ENCODE data around the gene MACF1. TPM values are rescaled to one million over a fixed set of nuclear protein-coding genes. Genes with fewer than 3 reads are reported as not detected.

The MACF1 gene
- total RNA-seq, 1 experiment from 2014 or later = 104 TPM

DNA sequence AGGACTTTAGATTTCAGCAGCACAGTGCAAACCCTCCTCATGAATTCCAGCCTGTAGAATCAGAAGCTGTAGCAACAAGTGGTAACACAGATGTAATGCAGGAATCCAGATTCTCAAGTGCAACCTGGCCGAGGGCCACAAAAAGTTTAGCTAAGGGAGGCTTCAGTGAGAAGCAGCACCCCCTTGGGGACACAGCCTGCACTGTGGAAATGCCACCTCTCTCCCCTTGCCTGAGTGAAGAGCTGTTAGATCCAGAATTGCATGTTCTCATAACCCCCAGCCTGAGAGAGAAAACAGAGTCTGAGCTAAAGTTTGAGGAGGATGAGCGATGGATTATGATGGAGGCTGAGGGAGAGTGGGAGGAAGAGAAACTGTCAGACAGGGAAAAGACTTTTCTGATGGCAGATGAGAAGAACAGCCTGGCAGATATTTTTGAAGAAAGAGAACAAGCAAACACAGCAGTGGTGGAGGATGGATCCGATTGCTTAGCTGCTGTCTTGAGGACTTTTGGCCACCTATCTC, 206.5 kb downstream of the MACF1 start:
- TF ChIP-seq, protein P1, sequence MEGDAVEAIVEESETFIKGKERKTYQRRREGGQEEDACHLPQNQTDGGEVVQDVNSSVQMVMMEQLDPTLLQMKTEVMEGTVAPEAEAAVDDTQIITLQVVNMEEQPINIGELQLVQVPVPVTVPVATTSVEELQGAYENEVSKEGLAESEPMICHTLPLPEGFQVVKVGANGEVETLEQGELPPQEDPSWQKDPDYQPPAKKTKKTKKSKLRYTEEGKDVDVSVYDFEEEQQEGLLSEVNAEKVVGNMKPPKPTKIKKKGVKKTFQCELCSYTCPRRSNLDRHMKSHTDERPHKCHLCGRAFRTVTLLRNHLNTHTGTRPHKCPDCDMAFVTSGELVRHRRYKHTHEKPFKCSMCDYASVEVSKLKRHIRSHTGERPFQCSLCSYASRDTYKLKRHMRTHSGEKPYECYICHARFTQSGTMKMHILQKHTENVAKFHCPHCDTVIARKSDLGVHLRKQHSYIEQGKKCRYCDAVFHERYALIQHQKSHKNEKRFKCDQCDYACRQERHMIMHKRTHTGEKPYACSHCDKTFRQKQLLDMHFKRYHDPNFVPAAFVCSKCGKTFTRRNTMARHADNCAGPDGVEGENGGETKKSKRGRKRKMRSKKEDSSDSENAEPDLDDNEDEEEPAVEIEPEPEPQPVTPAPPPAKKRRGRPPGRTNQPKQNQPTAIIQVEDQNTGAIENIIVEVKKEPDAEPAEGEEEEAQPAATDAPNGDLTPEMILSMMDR (IDR thresholded peaks at IDR 0.05; ENCODE audit: insufficient read depth in 1 of 2, low read depth in 1 of 2, low read length in 1 of 2, severe bottlenecking in 1 of 2, unreplicated experiment in 1 of 2) = peak; percentile 37 to 49
- peak overlapping the region; percentile 39 for H3K4me3 Mint-ChIP-seq (ENCODE audit: unreplicated experiment)
- no peaks in the 10 kb centered on the region for H3K36me3 ChIP-seq (ENCODE audit: control insufficient read depth, insufficient read depth, low read length)
- H3K4me1 ChIP-seq = peaks cover 20% of the 10 kb centered on the region
- POLR2A ChIA-PET = no interaction called here
- H3K9me3 Mint-ChIP-seq (ENCODE audit: unreplicated experiment) = no peaks in the 10 kb centered on the region
- H3K4me3 ChIP-seq (ENCODE audit: low read depth, low read length) = no peak overlapping the region
- no peaks in the 10 kb centered on the region for H3K27me3 Mint-ChIP-seq (ENCODE audit: insufficient read depth, unreplicated experiment)
- H3K27ac Mint-ChIP-seq (ENCODE audit: unreplicated experiment) = peak overlapping the region; percentile 3
- DNase-seq = peak; percentile 50 to 53
- H3K9me3 ChIP-seq = no peaks in the 10 kb centered on the region
- intact Hi-C loops (cut with micrococcal nuclease; ENCODE audit: unreplicated experiment) = loop anchor here (1.0 kb wide), 1 partner anchor 145 kb away; no protein-coding TSS in a partner anchor
- peaks cover 37% of the 10 kb centered on the region for H3K36me3 Mint-ChIP-seq (ENCODE audit: insufficient read depth, unreplicated experiment)
- CTCF ChIA-PET = interaction anchor here (0.9 to 1.2 kb wide), 7 partner anchors 13 to 312 kb away, joined by 3 to 12 read pairs (median 6); no protein-coding TSS in a partner anchor
- no TSS peak for BruUV-seq (replicated peaks)
- H3K4me1 Mint-ChIP-seq (ENCODE audit: low read depth, unreplicated experiment) = peaks cover 22% of the 10 kb centered on the region
- H3K27me3 ChIP-seq (replicated peaks; ENCODE audit: control insufficient read depth, insufficient read depth, low read length) = no peaks in the 10 kb centered on the region

DNA sequence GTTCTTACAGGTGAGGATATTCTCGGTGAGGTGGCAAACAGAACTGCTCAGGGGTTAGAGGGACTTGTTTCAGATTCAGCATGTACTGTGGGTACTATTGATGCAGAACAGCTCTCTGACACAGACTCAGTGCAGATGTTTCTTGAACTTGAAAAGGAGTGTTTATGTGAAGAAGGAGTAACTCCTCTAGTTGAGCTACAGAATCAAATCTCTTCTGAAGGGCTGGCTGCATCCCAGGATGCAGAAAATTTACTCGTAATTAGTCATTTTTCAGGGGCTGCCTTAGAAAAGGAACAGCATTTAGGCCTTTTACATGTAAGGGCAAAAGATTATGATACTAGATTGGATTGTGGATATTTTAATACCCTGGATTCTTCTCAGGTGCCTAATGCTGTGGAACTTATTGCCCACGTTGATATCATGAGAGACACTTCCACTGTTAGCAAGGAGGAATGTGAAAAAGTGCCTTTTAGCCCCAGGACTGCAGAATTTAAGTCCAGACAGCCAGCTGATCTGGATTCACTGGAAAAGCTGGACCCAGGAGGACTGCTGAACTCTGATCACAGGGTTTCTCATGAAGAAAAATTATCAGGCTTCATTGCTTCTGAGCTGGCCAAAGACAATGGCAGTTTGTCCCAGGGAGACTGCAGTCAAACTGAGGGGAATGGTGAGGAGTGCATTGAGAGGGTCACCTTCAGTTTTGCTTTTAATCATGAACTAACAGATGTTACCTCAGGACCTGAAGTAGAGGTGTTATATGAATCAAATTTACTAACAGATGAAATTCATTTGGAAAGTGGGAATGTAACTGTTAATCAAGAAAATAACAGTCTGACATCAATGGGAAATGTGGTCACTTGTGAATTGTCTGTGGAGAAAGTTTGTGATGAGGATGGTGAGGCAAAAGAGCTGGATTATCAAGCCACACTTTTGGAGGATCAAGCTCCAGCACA, 207.3 kb downstream of the MACF1 start:
- H3K27me3 ChIP-seq (replicated peaks; ENCODE audit: control insufficient read depth, insufficient read depth, low read length) = no peaks in the 10 kb centered on the region
- no peak overlapping the region for H3K4me3 ChIP-seq (ENCODE audit: low read depth, low read length)
- intact Hi-C loops (cut with micrococcal nuclease; ENCODE audit: unreplicated experiment) = loop anchor here (1.0 kb wide), 1 partner anchor 146 kb away; no protein-coding TSS in a partner anchor
- TF ChIP-seq, protein P1 (IDR thresholded peaks at IDR 0.05; ENCODE audit: insufficient read depth in 1 of 2, low read depth in 1 of 2, low read length in 1 of 2, severe bottlenecking in 1 of 2, unreplicated experiment in 1 of 2) = no peak
- H3K9me3 ChIP-seq = no peaks in the 10 kb centered on the region
- POLR2A ChIA-PET = no interaction called here
- DNase-seq = no peak
- Mint-ChIP-seq H3K27ac (ENCODE audit: unreplicated experiment) (no peak overlapping the region), H3K36me3 (ENCODE audit: insufficient read depth, unreplicated experiment) (peaks cover 37% of the 10 kb centered on the region), H3K9me3 (ENCODE audit: unreplicated experiment) (no peaks in the 10 kb centered on the region), H3K4me3 (ENCODE audit: unreplicated experiment) (no peak overlapping the region), H3K27me3 (ENCODE audit: insufficient read depth, unreplicated experiment) (no peaks in the 10 kb centered on the region), H3K4me1 (ENCODE audit: low read depth, unreplicated experiment) (peaks cover 22% of the 10 kb centered on the region)
- H3K4me1 ChIP-seq = peaks cover 14% of the 10 kb centered on the region
- CTCF ChIA-PET = interaction anchor here (1.1 to 1.2 kb wide), 6 partner anchors 12 to 313 kb away, joined by 3 to 12 read pairs (median 6); no protein-coding TSS in a partner anchor
- no peaks in the 10 kb centered on the region for H3K36me3 ChIP-seq (ENCODE audit: control insufficient read depth, insufficient read depth, low read length)
- no TSS peak for BruUV-seq (replicated peaks)

DNA sequence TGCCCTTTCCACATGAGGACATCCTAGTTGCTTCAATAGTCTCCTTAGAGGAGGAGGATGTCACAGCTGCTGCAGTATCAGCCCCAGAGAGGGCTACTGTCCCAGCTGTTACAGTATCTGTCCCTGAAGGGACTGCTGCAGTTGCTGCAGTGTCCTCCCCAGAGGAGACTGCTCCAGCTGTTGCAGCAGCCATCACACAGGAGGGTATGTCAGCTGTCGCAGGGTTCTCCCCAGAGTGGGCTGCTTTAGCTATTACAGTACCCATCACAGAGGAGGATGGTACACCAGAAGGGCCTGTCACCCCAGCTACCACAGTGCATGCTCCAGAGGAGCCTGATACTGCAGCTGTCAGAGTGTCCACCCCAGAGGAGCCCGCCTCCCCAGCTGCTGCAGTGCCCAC, 208.4 kb downstream of the MACF1 start:
- TF ChIP-seq, protein P1 (IDR thresholded peaks at IDR 0.05; ENCODE audit: insufficient read depth in 1 of 2, low read depth in 1 of 2, low read length in 1 of 2, severe bottlenecking in 1 of 2, unreplicated experiment in 1 of 2) = no peak
- Histone ChIP-seq H3K4me1 (peaks cover 6% of the 10 kb centered on the region; the same call in 1 of the 2 replicates), H3K36me3 (ENCODE audit: control insufficient read depth, insufficient read depth, low read length) (no peaks in the 10 kb centered on the region), H3K4me3 (ENCODE audit: low read depth, low read length) (no peak overlapping the region), H3K9me3 (no peaks in the 10 kb centered on the region), H3K27me3 (replicated peaks; ENCODE audit: control insufficient read depth, insufficient read depth, low read length) (no peaks in the 10 kb centered on the region)
- ChIA-PET CTCF (no interaction called here), POLR2A (no interaction called here)
- Mint-ChIP-seq H3K4me1 (ENCODE audit: low read depth, unreplicated experiment) (peaks cover 14% of the 10 kb centered on the region), H3K9me3 (ENCODE audit: unreplicated experiment) (no peaks in the 10 kb centered on the region), H3K36me3 (ENCODE audit: insufficient read depth, unreplicated experiment) (peaks cover 36% of the 10 kb centered on the region), H3K4me3 (ENCODE audit: unreplicated experiment) (no peak overlapping the region), H3K27me3 (ENCODE audit: insufficient read depth, unreplicated experiment) (no peaks in the 10 kb centered on the region), H3K27ac (ENCODE audit: unreplicated experiment) (no peak overlapping the region)
- intact Hi-C loops (cut with micrococcal nuclease; ENCODE audit: unreplicated experiment) = no loop called here
- BruUV-seq (replicated peaks) = no TSS peak
- no peak for DNase-seq

Data from Caco-2 (cell line).